ENCODE data around the gene CLDN24.

The CLDN24 gene

DNA sequence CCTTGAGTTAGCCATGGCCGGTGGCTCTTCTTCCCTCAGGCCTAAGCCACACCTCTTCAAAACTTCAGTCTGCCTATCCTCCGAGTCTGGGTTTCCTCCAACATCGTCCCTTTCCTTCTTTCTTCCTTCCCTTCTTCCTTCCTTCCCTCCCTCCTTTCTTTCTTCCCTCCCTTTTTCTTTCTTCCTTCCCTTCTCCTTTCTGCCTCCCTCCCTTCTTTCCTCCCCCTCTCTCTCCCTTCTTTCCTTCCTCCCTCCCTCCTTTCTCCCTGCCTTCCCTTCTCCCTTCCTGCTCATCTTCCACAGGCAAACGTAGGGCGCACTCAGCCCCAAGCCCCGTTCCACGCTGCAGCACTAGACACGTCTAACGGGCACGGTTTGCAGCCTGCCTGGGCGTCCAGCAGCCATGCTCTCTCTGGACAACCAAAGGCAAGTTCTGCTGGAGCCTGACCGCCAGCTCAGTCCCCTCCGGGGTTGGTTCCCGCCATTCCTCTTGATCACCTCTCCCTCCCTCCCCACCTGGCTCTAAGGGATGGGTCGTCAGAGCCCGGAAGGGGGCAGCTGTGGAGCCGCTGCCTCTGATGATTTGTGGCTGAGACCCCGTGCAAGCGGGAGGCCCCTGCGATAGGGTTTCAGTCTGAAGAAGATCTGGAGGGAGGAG is 34.1 kb upstream of the CLDN24 start:
- Histone ChIP-seq H3K27me3 (ENCODE audit: control insufficient read depth in 1 of 2, insufficient read depth in 2 of 2, low read length in 2 of 2) (no peaks in the 10 kb centered on the region), H3K9me3 (ENCODE audit: control insufficient read depth in 2 of 2, low read length in 2 of 2) (no peaks in the 10 kb centered on the region), H3K4me1 (ENCODE audit: control insufficient read depth, insufficient read depth, low read length) (no peaks in the 10 kb centered on the region), H3K27ac (ENCODE audit: low read length) (no peak overlapping the region), H3K4me3 (ENCODE audit: low read length in 2 of 2) (no peak overlapping the region), H3K9ac (ENCODE audit: low read length in 2 of 2) (no peak overlapping the region), H3K36me3 (ENCODE audit: control insufficient read depth in 2 of 2, insufficient read depth in 2 of 2, low read length in 2 of 2) (no peaks in the 10 kb centered on the region)

DNA sequence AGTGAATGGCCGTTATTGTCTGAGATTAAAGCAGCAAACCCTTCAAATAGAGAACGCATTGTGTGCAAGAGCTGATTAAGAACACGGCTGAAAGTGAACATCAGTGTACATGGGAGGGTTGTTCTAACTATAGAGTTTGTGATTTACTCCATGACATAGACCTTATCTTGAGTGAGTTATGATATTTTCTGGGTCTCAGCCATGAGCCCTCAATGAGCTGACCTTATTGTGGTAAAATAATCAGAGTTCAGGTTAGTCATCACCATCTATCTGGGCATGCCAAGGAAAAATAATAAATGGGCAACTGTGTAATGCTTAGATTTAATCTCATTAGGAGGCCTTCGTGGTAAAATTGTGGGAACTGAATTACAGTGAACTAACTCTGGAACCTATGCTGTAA is 33.2 kb upstream of the CLDN24 start:
- Histone ChIP-seq H3K27ac (ENCODE audit: low read length) (no peak overlapping the region), H3K27me3 (ENCODE audit: control insufficient read depth in 1 of 2, insufficient read depth in 2 of 2, low read length in 2 of 2) (peaks cover 0 to 2% of the 10 kb centered on the region in 2 donors), H3K4me3 (ENCODE audit: low read length in 2 of 2) (no peak overlapping the region)

GRCh38 chr4:183354219-183354618 is 32.0 kb upstream of the CLDN24 start:
- Histone ChIP-seq H3K36me3 (ENCODE audit: control insufficient read depth in 2 of 2, insufficient read depth in 2 of 2, low read length in 2 of 2) (no peaks in the 10 kb centered on the region), H3K27ac (ENCODE audit: low read length) (no peak overlapping the region), H3K4me1 (ENCODE audit: control insufficient read depth, insufficient read depth, low read length) (no peaks in the 10 kb centered on the region), H3K4me3 (ENCODE audit: low read length in 2 of 2) (no peak overlapping the region), H3K9ac (ENCODE audit: low read length in 2 of 2) (no peak overlapping the region), H3K9me3 (ENCODE audit: control insufficient read depth in 2 of 2, low read length in 2 of 2) (no peaks in the 10 kb centered on the region), H3K27me3 (ENCODE audit: control insufficient read depth in 1 of 2, insufficient read depth in 2 of 2, low read length in 2 of 2) (peaks cover 0 to 2% of the 10 kb centered on the region in 2 donors)

More for the DNA sequence above, 33.2 kb upstream of the CLDN24 start:
- Histone ChIP-seq H3K4me1 (ENCODE audit: control insufficient read depth, insufficient read depth, low read length) (no peaks in the 10 kb centered on the region), H3K9ac (ENCODE audit: low read length in 2 of 2) (no peak overlapping the region), H3K9me3 (ENCODE audit: control insufficient read depth in 2 of 2, low read length in 2 of 2) (no peaks in the 10 kb centered on the region), H3K36me3 (ENCODE audit: control insufficient read depth in 2 of 2, insufficient read depth in 2 of 2, low read length in 2 of 2) (no peaks in the 10 kb centered on the region)

DNA sequence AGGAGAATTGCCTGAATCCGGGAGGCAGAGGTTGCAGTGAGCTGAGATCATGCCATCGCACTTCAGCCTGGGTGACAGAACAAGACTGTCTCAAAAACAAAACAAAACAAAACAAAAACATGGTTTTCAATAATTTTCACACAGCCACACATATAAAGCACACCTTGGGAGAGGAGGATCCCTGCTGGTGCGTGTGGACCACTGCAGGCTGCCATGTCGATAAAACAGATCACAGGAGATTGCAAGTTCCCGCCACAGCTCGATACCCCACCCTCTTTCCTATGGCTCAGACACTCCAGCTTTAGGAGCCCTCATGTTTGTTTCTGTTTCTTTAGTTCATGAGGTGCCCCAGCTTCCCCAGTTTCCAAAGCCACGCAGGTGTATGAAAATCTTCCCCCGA is 31.3 kb upstream of the CLDN24 start:
- H3K36me3 ChIP-seq (ENCODE audit: control insufficient read depth in 2 of 2, insufficient read depth in 2 of 2, low read length in 2 of 2): no peaks in the 10 kb centered on the region
- no peak overlapping the region for H3K27ac ChIP-seq (ENCODE audit: low read length)
- no peak overlapping the region for H3K4me3 ChIP-seq (ENCODE audit: low read length in 2 of 2)
- H3K9ac ChIP-seq (ENCODE audit: low read length in 2 of 2): no peak overlapping the region
- peaks cover 0 to 3% of the 10 kb centered on the region in 2 donors for H3K27me3 ChIP-seq (ENCODE audit: control insufficient read depth in 1 of 2, insufficient read depth in 2 of 2, low read length in 2 of 2)
- peaks cover 2% of the 10 kb centered on the region for H3K4me1 ChIP-seq (ENCODE audit: control insufficient read depth, insufficient read depth, low read length)
- no peaks in the 10 kb centered on the region for H3K9me3 ChIP-seq (ENCODE audit: control insufficient read depth in 2 of 2, low read length in 2 of 2)

DNA sequence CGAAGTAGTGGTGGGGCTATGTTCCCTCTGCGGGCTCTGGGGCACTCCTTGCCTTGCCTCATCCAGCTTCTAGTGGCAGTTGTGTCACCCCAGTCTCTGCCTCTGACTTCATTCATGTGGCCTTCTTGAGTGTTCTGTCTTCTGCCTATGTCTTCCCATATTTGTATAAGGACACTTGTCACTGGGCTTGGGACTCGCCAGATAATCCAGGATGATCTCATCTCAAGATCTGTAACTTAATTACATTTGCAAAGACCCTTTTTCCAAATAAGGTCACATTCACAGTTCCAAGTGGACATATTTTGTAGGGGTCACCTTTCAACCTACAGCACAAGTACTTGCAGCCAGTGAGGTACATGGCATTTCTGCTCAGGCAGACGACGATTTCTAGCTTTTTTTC is 30.3 kb upstream of the CLDN24 start:
- H3K4me1 ChIP-seq (ENCODE audit: control insufficient read depth, insufficient read depth, low read length): peaks cover 2% of the 10 kb centered on the region
- no peak overlapping the region for H3K9ac ChIP-seq (ENCODE audit: low read length in 2 of 2)
- H3K4me3 ChIP-seq (ENCODE audit: low read length in 2 of 2): no peak overlapping the region
- H3K27me3 ChIP-seq (ENCODE audit: control insufficient read depth in 1 of 2, insufficient read depth in 2 of 2, low read length in 2 of 2): peaks cover 0 to 5% of the 10 kb centered on the region in 2 donors
- H3K27ac ChIP-seq (ENCODE audit: low read length): no peak overlapping the region
- H3K9me3 ChIP-seq (ENCODE audit: control insufficient read depth in 2 of 2, low read length in 2 of 2): no peaks in the 10 kb centered on the region
- H3K36me3 ChIP-seq (ENCODE audit: control insufficient read depth in 2 of 2, insufficient read depth in 2 of 2, low read length in 2 of 2): no peaks in the 10 kb centered on the region

GRCh38 chr4:183350317-183351071 is 28.3 kb upstream of the CLDN24 start:
- H3K27ac ChIP-seq (ENCODE audit: low read length): no peak overlapping the region

GRCh38 chr4:183349673-183350072 is 27.4 kb upstream of the CLDN24 start:
- no peaks in the 10 kb centered on the region for H3K36me3 ChIP-seq (ENCODE audit: control insufficient read depth in 2 of 2, insufficient read depth in 2 of 2, low read length in 2 of 2)

More at GRCh38 chr4:183350317-183351071, 28.3 kb upstream of the CLDN24 start:
- peaks cover 2% of the 10 kb centered on the region for H3K4me1 ChIP-seq (ENCODE audit: control insufficient read depth, insufficient read depth, low read length)
- H3K27me3 ChIP-seq (ENCODE audit: control insufficient read depth in 1 of 2, insufficient read depth in 2 of 2, low read length in 2 of 2): peaks cover 0 to 5% of the 10 kb centered on the region in 2 donors
- H3K36me3 ChIP-seq (ENCODE audit: control insufficient read depth in 2 of 2, insufficient read depth in 2 of 2, low read length in 2 of 2): no peaks in the 10 kb centered on the region
- no peaks in the 10 kb centered on the region for H3K9me3 ChIP-seq (ENCODE audit: control insufficient read depth in 2 of 2, low read length in 2 of 2)
- no peak overlapping the region for H3K9ac ChIP-seq (ENCODE audit: low read length in 2 of 2)
- no peak overlapping the region for H3K4me3 ChIP-seq (ENCODE audit: low read length in 2 of 2)

GRCh38 chr4:183348706-183349659 is 26.8 kb upstream of the CLDN24 start:
- Histone ChIP-seq H3K9me3 (ENCODE audit: control insufficient read depth in 2 of 2, low read length in 2 of 2) (no peaks in the 10 kb centered on the region), H3K9ac (ENCODE audit: low read length in 2 of 2) (no peak overlapping the region), H3K36me3 (ENCODE audit: control insufficient read depth in 2 of 2, insufficient read depth in 2 of 2, low read length in 2 of 2) (no peaks in the 10 kb centered on the region), H3K4me1 (ENCODE audit: control insufficient read depth, insufficient read depth, low read length) (peaks cover 2% of the 10 kb centered on the region), H3K27ac (ENCODE audit: low read length) (no peak overlapping the region), H3K27me3 (ENCODE audit: control insufficient read depth in 1 of 2, insufficient read depth in 2 of 2, low read length in 2 of 2) (peaks cover 0 to 5% of the 10 kb centered on the region in 2 donors), H3K4me3 (ENCODE audit: low read length in 2 of 2) (no peak overlapping the region)

More at GRCh38 chr4:183349673-183350072, 27.4 kb upstream of the CLDN24 start:
- Histone ChIP-seq H3K9me3 (ENCODE audit: control insufficient read depth in 2 of 2, low read length in 2 of 2) (no peaks in the 10 kb centered on the region), H3K4me1 (ENCODE audit: control insufficient read depth, insufficient read depth, low read length) (peaks cover 2% of the 10 kb centered on the region), H3K27me3 (ENCODE audit: control insufficient read depth in 1 of 2, insufficient read depth in 2 of 2, low read length in 2 of 2) (peaks cover 0 to 5% of the 10 kb centered on the region in 2 donors), H3K9ac (ENCODE audit: low read length in 2 of 2) (no peak overlapping the region), H3K27ac (ENCODE audit: low read length) (no peak overlapping the region), H3K4me3 (ENCODE audit: low read length in 2 of 2) (no peak overlapping the region)

DNA sequence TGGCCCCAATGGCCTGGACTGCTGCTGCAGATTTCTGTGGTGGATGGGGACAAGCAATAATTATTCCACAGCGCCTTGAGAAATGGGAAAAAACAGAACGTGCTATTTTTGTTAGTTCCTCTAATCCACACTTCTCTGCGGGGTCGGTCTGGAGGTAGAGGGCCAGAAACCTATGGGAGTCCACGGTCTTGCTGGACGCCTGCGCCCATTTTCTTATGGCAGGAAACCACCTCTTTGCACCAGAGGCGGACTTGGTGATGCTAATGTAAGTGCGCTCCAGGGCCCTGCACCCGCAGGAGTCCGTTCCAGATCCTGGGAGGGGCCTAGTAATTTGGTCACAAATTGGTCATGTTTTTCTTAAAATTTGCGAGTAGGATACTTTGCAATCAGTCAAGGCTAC is 25.9 kb upstream of the CLDN24 start:
- no peak overlapping the region for H3K27ac ChIP-seq (ENCODE audit: low read length)
- H3K4me3 ChIP-seq (ENCODE audit: low read length in 2 of 2): no peak overlapping the region
- H3K9ac ChIP-seq (ENCODE audit: low read length in 2 of 2): no peak overlapping the region
- no peaks in the 10 kb centered on the region for H3K9me3 ChIP-seq (ENCODE audit: control insufficient read depth in 2 of 2, low read length in 2 of 2)
- H3K27me3 ChIP-seq (ENCODE audit: control insufficient read depth in 1 of 2, insufficient read depth in 2 of 2, low read length in 2 of 2): peaks cover 2 to 5% of the 10 kb centered on the region in 2 donors
- H3K36me3 ChIP-seq (ENCODE audit: control insufficient read depth in 2 of 2, insufficient read depth in 2 of 2, low read length in 2 of 2): no peaks in the 10 kb centered on the region
- peaks cover 2% of the 10 kb centered on the region for H3K4me1 ChIP-seq (ENCODE audit: control insufficient read depth, insufficient read depth, low read length)

DNA sequence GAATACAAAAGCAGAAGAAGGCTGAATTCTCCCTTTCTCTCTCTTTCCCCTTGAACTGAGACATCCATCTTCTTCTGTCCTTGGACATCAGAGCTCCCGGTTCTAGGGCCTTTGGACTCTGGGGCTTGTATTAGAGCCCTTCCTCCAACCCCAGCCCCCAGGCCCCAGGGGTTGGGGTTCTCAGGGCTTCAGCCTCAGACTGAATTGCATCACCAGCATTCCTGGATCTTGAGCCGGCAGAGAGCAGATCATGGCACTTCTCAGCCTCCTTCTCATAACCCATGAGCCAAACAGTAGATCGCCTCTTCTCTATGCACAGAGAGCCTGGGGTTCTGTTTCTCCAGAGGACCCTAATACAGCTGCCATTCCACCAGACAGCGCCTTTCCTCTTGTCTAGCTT is 25.3 kb upstream of the CLDN24 start:
- Histone ChIP-seq H3K9ac (ENCODE audit: low read length in 2 of 2) (no peak overlapping the region), H3K36me3 (ENCODE audit: control insufficient read depth in 2 of 2, insufficient read depth in 2 of 2, low read length in 2 of 2) (no peaks in the 10 kb centered on the region), H3K27ac (ENCODE audit: low read length) (no peak overlapping the region), H3K9me3 (ENCODE audit: control insufficient read depth in 2 of 2, low read length in 2 of 2) (no peaks in the 10 kb centered on the region), H3K27me3 (ENCODE audit: control insufficient read depth in 1 of 2, insufficient read depth in 2 of 2, low read length in 2 of 2) (peaks cover 5 to 7% of the 10 kb centered on the region in 2 donors), H3K4me3 (ENCODE audit: low read length in 2 of 2) (no peak overlapping the region), H3K4me1 (ENCODE audit: control insufficient read depth, insufficient read depth, low read length) (peaks cover 2% of the 10 kb centered on the region)

Data from stomach smooth muscle (tissue), 2 donors.